ENCODE measurements around the gene REN.

The REN gene

GRCh38 chr1:204152310-204153044 lies 13.7 kb downstream of the REN start:
- Histone ChIP-seq H3K36me3 (ENCODE audit: control insufficient read depth in 2 of 2, insufficient read depth in 2 of 2, low read length in 2 of 2) (no peaks in the 10 kb centered on the region), H3K4me3 (ENCODE audit: low read length in 2 of 2) (peak overlapping the region; percentile 43 to 76), H3K9me3 (ENCODE audit: control insufficient read depth in 2 of 2, low read length in 2 of 2) (no peaks in the 10 kb centered on the region), H3K27me3 (ENCODE audit: control insufficient read depth in 1 of 2, insufficient read depth in 2 of 2, low read length in 2 of 2) (peaks cover 2 to 17% of the 10 kb centered on the region in 2 donors), H3K4me1 (ENCODE audit: control insufficient read depth, insufficient read depth, low read length) (peaks cover 13% of the 10 kb centered on the region), H3K27ac (ENCODE audit: low read length) (no peak overlapping the region), H3K9ac (ENCODE audit: low read length in 2 of 2) (peak overlapping the region; percentile 42 to 51)

- Histone ChIP-seq H3K4me3 (ENCODE audit: low read length in 2 of 2) (peak within 1 kb of the TSS; percentile 49 to 76), H3K9ac (ENCODE audit: low read length in 2 of 2) (peak within 1 kb of the TSS; percentile 51), H3K9me3 (ENCODE audit: control insufficient read depth in 2 of 2, low read length in 2 of 2) (no peaks in the 10 kb centered on the region), H3K36me3 (ENCODE audit: control insufficient read depth in 2 of 2, insufficient read depth in 2 of 2, low read length in 2 of 2) (no peaks in the 10 kb centered on the region), H3K4me1 (ENCODE audit: control insufficient read depth, insufficient read depth, low read length) (peaks cover 13% of the 10 kb centered on the region), H3K27me3 (ENCODE audit: control insufficient read depth in 1 of 2, insufficient read depth in 2 of 2, low read length in 2 of 2) (peaks cover 0 to 17% of the 10 kb centered on the region in 2 donors), H3K27ac (ENCODE audit: low read length) (no peak within 1 kb of the TSS)
Observed at GRCh38 chr1:204151552-204152309, 14.4 kb downstream of the REN start, which contains the start of gene ETNK2. Gene ETNK2, minus strand, starts transcription at chr1:204152044. Its CDS starts 192 bp downstream, at chr1:204151852.

GRCh38 chr1:204150702-204151551 lies 15.2 kb downstream of the REN start:
- H3K9ac ChIP-seq (ENCODE audit: low read length in 2 of 2) = peak overlapping the region in 1 of 2 donors; percentile 51
- peaks cover 13% of the 10 kb centered on the region for H3K4me1 ChIP-seq (ENCODE audit: control insufficient read depth, insufficient read depth, low read length)
- H3K27ac ChIP-seq (ENCODE audit: low read length) = no peak overlapping the region
- H3K36me3 ChIP-seq (ENCODE audit: control insufficient read depth in 2 of 2, insufficient read depth in 2 of 2, low read length in 2 of 2) = no peaks in the 10 kb centered on the region
- H3K4me3 ChIP-seq (ENCODE audit: low read length in 2 of 2) = peak overlapping the region; percentile 49 to 76
- no peaks in the 10 kb centered on the region for H3K9me3 ChIP-seq (ENCODE audit: control insufficient read depth in 2 of 2, low read length in 2 of 2)
- H3K27me3 ChIP-seq (ENCODE audit: control insufficient read depth in 1 of 2, insufficient read depth in 2 of 2, low read length in 2 of 2) = peaks cover 0 to 17% of the 10 kb centered on the region in 2 donors

- no peaks in the 10 kb centered on the region for H3K9me3 ChIP-seq (ENCODE audit: control insufficient read depth in 2 of 2, low read length in 2 of 2)
- no peak overlapping the region for H3K9ac ChIP-seq (ENCODE audit: low read length in 2 of 2)
- H3K36me3 ChIP-seq (ENCODE audit: control insufficient read depth in 2 of 2, insufficient read depth in 2 of 2, low read length in 2 of 2) = peaks cover 0 to 2% of the 10 kb centered on the region in 2 donors
- H3K27ac ChIP-seq (ENCODE audit: low read length) = no peak overlapping the region
- H3K4me3 ChIP-seq (ENCODE audit: low read length in 2 of 2) = no peak overlapping the region
- peaks cover 13% of the 10 kb centered on the region for H3K4me1 ChIP-seq (ENCODE audit: control insufficient read depth, insufficient read depth, low read length)
- peaks cover 0 to 17% of the 10 kb centered on the region in 2 donors for H3K27me3 ChIP-seq (ENCODE audit: control insufficient read depth in 1 of 2, insufficient read depth in 2 of 2, low read length in 2 of 2)
Observed at GRCh38 chr1:204149635-204150565, 16.2 kb downstream of the REN start.

- Histone ChIP-seq H3K9ac (ENCODE audit: low read length in 2 of 2) (no peak overlapping the region), H3K27me3 (ENCODE audit: control insufficient read depth in 1 of 2, insufficient read depth in 2 of 2, low read length in 2 of 2) (peaks cover 0 to 11% of the 10 kb centered on the region in 2 donors)
Observed at GRCh38 chr1:204149107-204149506, 17.0 kb downstream of the REN start.

GRCh38 chr1:204147406-204148383 lies 18.4 kb downstream of the REN start:
- Histone ChIP-seq H3K27ac (ENCODE audit: low read length) (no peak overlapping the region), H3K9ac (ENCODE audit: low read length in 2 of 2) (no peak overlapping the region), H3K27me3 (ENCODE audit: control insufficient read depth in 1 of 2, insufficient read depth in 2 of 2, low read length in 2 of 2) (peaks cover 0 to 10% of the 10 kb centered on the region in 2 donors), H3K36me3 (ENCODE audit: control insufficient read depth in 2 of 2, insufficient read depth in 2 of 2, low read length in 2 of 2) (peaks cover 0 to 4% of the 10 kb centered on the region in 2 donors), H3K9me3 (ENCODE audit: control insufficient read depth in 2 of 2, low read length in 2 of 2) (no peaks in the 10 kb centered on the region), H3K4me3 (ENCODE audit: low read length in 2 of 2) (no peak overlapping the region), H3K4me1 (ENCODE audit: control insufficient read depth, insufficient read depth, low read length) (peaks cover 12% of the 10 kb centered on the region)

More at GRCh38 chr1:204149107-204149506, 17.0 kb downstream of the REN start:
- peaks cover 0 to 4% of the 10 kb centered on the region in 2 donors for H3K36me3 ChIP-seq (ENCODE audit: control insufficient read depth in 2 of 2, insufficient read depth in 2 of 2, low read length in 2 of 2)
- peaks cover 13% of the 10 kb centered on the region for H3K4me1 ChIP-seq (ENCODE audit: control insufficient read depth, insufficient read depth, low read length)
- no peak overlapping the region for H3K4me3 ChIP-seq (ENCODE audit: low read length in 2 of 2)
- no peak overlapping the region for H3K27ac ChIP-seq (ENCODE audit: low read length)
- H3K9me3 ChIP-seq (ENCODE audit: control insufficient read depth in 2 of 2, low read length in 2 of 2) = no peaks in the 10 kb centered on the region

- peaks cover 6% of the 10 kb centered on the region for H3K4me1 ChIP-seq (ENCODE audit: control insufficient read depth, insufficient read depth, low read length)
- no peaks in the 10 kb centered on the region for H3K9me3 ChIP-seq (ENCODE audit: control insufficient read depth in 2 of 2, low read length in 2 of 2)
- no peak overlapping the region for H3K4me3 ChIP-seq (ENCODE audit: low read length in 2 of 2)
Observed at GRCh38 chr1:204146965-204147364, 19.2 kb downstream of the REN start.

GRCh38 chr1:204146309-204146708 lies 19.8 kb downstream of the REN start:
- no peak overlapping the region for H3K27ac ChIP-seq (ENCODE audit: low read length)
- peaks cover 3% of the 10 kb centered on the region for H3K4me1 ChIP-seq (ENCODE audit: control insufficient read depth, insufficient read depth, low read length)
- peaks cover 0 to under 1% of the 10 kb centered on the region in 2 donors for H3K27me3 ChIP-seq (ENCODE audit: control insufficient read depth in 1 of 2, insufficient read depth in 2 of 2, low read length in 2 of 2)
- no peak overlapping the region for H3K4me3 ChIP-seq (ENCODE audit: low read length in 2 of 2)
- peaks cover 0 to 9% of the 10 kb centered on the region in 2 donors for H3K36me3 ChIP-seq (ENCODE audit: control insufficient read depth in 2 of 2, insufficient read depth in 2 of 2, low read length in 2 of 2)
- H3K9me3 ChIP-seq (ENCODE audit: control insufficient read depth in 2 of 2, low read length in 2 of 2) = no peaks in the 10 kb centered on the region
- H3K9ac ChIP-seq (ENCODE audit: low read length in 2 of 2) = no peak overlapping the region

More at GRCh38 chr1:204146965-204147364, 19.2 kb downstream of the REN start:
- peaks cover 0 to 4% of the 10 kb centered on the region in 2 donors for H3K27me3 ChIP-seq (ENCODE audit: control insufficient read depth in 1 of 2, insufficient read depth in 2 of 2, low read length in 2 of 2)
- no peak overlapping the region for H3K9ac ChIP-seq (ENCODE audit: low read length in 2 of 2)
- no peak overlapping the region for H3K27ac ChIP-seq (ENCODE audit: low read length)
- H3K36me3 ChIP-seq (ENCODE audit: control insufficient read depth in 2 of 2, insufficient read depth in 2 of 2, low read length in 2 of 2) = peaks cover 0 to 5% of the 10 kb centered on the region in 2 donors

GRCh38 chr1:204145033-204145504 lies 21.1 kb downstream of the REN start:
- H3K27ac ChIP-seq (ENCODE audit: low read length) = no peak overlapping the region
- H3K36me3 ChIP-seq (ENCODE audit: control insufficient read depth in 2 of 2, insufficient read depth in 2 of 2, low read length in 2 of 2) = peaks cover 0 to 11% of the 10 kb centered on the region in 2 donors
- no peaks in the 10 kb centered on the region for H3K9me3 ChIP-seq (ENCODE audit: control insufficient read depth in 2 of 2, low read length in 2 of 2)
- H3K4me1 ChIP-seq (ENCODE audit: control insufficient read depth, insufficient read depth, low read length) = no peaks in the 10 kb centered on the region
- no peaks in the 10 kb centered on the region for H3K27me3 ChIP-seq (ENCODE audit: control insufficient read depth in 1 of 2, insufficient read depth in 2 of 2, low read length in 2 of 2)
- H3K9ac ChIP-seq (ENCODE audit: low read length in 2 of 2) = no peak overlapping the region
- H3K4me3 ChIP-seq (ENCODE audit: low read length in 2 of 2) = no peak overlapping the region

Measured in stomach smooth muscle (tissue), 2 donors.